OCI-LY7 (cell line): ENCODE data around the gene AQP12A.

ENCODE experiments used
- EZH2phosphoT487 ChIP-seq: fragments of 200-600 bp; sonication (generic); IDR thresholded peaks from 2 replicates; pipeline ENCODE4 v1.6.1; 2018; ENCODE audit warnings: low read depth, borderline replicate concordance, mild to moderate bottlenecking, mixed run types, antibody characterized with exemption, low read length, moderate library complexity, mixed read lengths
- TF ChIP-seq, protein P1 (sequence below): fragments of 200-600 bp; sonication (generic); conservative IDR thresholded peaks from 2 replicates; pipeline ENCODE4 v1.5.1; 2014; ENCODE audit warnings: mild to moderate bottlenecking, antibody characterized with exemption, low read length, moderate library complexity, mixed read lengths

DNA sequence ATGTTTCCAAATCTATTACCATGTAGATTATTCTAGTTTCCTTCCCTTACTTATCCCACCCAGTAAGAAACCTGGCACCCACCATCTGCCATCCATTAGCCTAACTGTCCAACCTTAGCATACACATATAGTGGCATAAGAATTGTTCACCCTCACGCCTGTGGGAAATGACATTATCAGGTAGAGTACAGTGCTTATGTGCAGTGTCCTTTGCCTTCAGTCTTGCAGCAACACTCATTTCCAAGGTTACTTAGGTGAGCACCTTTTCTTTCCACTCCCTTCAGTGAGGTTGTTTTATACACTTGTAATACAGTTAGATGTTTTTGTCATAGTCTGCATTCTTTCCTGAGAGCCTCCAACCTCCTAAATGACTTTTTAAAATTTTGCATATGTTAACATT, 27.0 kb upstream of the AQP12A start:
- TF ChIP-seq, protein P1, sequence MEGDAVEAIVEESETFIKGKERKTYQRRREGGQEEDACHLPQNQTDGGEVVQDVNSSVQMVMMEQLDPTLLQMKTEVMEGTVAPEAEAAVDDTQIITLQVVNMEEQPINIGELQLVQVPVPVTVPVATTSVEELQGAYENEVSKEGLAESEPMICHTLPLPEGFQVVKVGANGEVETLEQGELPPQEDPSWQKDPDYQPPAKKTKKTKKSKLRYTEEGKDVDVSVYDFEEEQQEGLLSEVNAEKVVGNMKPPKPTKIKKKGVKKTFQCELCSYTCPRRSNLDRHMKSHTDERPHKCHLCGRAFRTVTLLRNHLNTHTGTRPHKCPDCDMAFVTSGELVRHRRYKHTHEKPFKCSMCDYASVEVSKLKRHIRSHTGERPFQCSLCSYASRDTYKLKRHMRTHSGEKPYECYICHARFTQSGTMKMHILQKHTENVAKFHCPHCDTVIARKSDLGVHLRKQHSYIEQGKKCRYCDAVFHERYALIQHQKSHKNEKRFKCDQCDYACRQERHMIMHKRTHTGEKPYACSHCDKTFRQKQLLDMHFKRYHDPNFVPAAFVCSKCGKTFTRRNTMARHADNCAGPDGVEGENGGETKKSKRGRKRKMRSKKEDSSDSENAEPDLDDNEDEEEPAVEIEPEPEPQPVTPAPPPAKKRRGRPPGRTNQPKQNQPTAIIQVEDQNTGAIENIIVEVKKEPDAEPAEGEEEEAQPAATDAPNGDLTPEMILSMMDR = no peak
- no peak for TF ChIP-seq EZH2phosphoT487
